ENCODE results near the gene ATF7IP2.
"Not testable (repeated sequence)": the region's sequence is repeated elsewhere in the genome, so short reads cannot be mapped to it uniquely, and the experiment has no call there.

ATF7IP2 gene, protein sequence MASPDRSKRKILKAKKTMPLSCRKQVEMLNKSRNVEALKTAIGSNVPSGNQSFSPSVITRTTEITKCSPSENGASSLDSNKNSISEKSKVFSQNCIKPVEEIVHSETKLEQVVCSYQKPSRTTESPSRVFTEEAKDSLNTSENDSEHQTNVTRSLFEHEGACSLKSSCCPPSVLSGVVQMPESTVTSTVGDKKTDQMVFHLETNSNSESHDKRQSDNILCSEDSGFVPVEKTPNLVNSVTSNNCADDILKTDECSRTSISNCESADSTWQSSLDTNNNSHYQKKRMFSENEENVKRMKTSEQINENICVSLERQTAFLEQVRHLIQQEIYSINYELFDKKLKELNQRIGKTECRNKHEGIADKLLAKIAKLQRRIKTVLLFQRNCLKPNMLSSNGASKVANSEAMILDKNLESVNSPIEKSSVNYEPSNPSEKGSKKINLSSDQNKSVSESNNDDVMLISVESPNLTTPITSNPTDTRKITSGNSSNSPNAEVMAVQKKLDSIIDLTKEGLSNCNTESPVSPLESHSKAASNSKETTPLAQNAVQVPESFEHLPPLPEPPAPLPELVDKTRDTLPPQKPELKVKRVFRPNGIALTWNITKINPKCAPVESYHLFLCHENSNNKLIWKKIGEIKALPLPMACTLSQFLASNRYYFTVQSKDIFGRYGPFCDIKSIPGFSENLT

DNA sequence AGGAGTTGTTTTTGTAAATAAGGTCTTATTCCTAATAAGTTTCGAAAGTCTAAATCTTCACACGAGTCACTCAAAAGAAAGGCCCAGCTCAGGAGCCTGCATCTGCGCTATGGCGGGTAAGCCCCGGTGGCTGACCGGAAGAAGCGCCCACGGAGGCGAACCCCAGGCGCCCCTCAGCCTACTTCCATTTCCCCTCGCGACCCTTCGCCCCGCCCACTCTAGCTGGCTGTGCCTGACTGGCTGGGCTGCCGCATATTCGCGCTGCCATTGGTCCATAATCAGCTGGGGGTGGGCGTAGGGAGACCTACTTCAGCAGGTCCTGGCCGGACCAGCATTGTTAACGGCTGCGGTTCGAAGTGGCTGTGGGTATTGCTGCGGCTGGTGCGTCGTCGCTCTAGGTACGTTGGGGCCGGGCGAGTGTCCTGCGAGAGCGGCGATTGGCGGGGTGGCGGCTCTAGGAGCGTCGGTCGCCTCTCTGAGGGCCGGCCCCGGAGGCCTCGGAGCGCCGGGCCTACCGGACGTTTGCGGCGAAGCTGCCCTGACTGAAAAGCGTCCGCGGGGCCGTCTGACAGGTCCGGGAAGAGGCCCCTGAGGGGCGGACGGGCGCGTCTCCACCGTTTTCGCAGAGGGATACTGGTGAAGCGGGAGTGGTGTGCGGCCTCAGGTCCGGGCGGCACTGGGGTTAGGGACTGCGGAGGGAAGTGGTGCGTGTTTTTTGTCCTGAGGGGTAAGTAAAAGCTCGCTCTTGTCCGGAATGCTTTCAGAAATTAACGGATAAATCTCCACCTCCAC lies at the start of gene ATF7IP2:
Gene ATF7IP2 (plus strand): TSS at position 337 of the 792 bp plus-strand sequence. CDS start 44,560 bp downstream, outside the sequence.
- peak; percentile 91 for DNase-seq

DNA sequence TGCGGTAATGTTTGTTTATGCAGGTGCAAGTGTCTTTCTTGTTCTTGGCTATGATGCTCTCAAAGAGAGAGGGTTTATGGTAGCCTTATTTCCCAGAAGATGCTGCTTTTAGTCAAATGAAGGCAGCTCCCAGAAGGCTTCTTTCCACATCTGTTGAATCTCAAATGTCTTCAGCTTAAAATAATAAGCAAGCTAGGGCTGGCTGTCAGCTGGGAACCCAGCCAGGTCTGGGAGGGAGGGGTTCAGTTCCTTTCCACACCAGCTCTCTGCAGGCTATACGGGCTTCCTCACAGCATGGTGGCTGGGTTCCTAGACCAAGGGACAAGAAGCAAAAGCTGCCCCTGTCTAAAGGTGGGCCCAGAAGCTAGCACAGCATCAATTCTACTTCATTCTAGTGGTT lies 47.4 kb upstream of the ATF7IP2 start:
- no peak for DNase-seq

DNA sequence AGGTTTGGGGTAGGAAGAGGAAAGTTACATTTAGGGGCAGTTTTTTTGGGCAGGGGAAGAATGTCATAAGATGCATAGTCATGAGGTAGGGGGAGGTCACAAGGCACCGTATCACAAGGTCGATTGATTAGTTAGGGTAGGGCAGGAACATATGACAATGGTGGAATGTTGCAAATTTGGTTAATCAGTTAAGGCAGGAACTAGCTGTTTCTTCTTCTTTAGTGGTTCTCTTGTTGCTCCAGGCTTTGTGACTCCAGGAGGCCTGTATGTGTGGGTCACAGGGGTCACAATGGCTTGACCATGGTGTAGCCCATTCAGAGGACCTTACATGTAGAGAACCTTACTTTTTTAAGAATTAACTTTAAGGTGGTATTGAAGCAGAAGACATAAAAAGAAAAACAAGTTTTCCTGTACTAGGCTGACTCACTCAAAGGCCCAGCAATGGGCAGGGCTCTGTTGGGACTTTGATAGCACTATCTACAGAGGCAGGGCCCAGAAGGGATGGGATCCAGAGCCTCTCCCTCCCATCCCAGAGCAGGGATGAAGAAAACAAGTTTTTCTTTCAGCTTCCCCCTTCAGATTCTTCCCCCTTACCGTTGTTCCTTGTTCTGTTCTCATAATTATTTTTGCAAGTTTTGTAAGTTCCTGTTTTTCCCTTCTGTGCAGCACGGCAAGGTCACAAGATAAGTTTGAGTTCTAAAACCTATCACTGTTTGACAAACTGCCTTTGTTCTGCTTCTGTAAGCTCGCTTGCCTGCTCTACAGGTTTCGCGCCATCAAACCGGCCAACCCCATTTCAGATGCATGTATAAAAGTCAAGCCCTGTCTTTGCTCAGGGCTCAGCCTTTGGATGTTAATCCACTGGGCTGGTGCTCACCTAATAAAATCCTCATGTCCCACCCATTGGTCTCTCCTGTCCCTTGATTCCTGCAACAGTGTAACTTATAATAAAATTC lies 45.8 kb upstream of the ATF7IP2 start:
- no peak for DNase-seq

DNA sequence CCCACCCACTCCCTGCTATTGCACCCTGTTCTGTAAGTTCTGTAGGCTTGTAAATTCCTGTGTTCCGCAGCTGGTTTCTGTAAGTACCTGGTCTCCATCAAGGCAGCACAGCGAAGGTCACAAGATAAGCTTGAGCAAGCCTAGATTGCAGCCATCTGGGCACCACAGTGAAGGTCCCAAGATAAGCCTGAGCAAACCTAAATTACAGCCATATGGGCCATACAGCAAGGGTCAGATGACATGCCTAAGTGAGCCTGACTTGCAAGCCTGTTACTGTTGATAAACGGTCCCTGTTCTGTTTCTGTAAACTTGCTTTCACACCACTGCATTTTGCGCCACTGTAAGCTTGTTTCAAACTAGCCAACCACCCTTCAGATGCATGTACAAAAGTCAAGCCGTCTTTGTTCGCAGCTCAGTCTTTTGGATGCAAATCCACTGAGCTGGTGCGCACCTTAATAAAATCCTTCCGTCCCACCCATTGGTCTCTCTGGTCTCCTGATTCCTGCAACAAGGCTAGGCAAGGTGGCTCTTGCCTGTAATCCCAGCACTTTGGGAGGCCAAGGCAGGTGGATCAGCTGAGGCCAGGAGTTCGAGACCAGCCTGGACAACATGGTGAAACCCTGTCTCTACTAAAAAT lies 42.6 kb upstream of the ATF7IP2 start:
- DNase-seq = no peak

DNA sequence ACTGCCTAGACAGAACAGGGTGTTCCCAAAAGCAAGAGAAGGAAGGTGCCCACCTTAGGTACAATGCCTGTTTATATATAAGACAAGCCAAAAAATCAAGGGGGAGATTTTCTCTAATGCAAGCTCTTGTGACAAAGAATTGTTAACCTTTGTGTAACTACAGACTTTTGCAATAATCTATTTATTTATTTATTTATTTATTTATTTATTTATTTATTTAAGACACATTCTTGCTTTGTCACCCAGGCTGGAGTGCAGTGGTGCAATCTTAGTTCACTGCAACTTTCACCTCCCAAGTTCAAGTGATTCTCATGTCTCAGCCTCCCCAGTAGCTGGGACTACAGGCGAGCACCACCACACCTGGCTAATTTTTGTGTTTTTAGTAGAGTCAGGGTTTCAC lies 41.2 kb upstream of the ATF7IP2 start:
- DNase-seq = not testable (repeated sequence)

DNA sequence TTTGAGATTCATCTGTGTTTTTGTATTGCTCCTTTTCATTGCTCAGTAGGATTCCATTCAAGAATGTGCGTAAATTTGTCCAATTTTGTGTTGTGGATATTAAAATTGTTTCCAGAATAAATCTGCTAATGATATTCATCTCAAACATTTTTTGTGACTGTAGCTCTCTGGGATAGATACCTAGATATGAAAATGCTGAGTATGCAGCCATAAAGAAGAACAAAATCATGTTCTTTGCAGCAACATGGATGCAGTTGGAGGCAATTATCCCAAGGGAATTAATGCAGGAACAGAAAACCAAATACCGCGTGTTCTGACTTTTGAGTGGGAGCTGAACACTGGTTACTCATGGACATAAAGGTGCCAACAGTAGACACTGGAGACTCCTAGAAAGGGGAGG lies 40.2 kb upstream of the ATF7IP2 start:
- DNase-seq = no peak

DNA sequence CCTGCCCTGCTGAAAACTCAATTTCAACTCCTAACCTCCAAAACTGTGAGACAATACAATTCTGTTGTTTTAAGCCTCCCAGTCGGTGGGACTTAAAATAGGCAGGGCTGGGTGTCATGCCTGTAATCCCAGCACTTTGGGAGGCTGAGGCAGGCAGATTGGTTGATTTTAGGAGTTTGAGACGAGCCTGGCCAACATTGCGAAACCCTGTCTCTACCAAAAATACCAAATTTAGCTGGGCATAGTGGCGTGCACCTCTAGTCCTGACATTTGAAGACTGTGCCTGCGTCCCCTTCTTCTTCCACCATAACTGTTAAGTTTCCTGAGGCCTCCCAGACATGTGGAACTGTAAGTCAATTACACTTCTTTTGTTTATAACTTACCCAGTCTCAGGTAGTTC lies 36.0 kb upstream of the ATF7IP2 start:
- no peak for DNase-seq

DNA sequence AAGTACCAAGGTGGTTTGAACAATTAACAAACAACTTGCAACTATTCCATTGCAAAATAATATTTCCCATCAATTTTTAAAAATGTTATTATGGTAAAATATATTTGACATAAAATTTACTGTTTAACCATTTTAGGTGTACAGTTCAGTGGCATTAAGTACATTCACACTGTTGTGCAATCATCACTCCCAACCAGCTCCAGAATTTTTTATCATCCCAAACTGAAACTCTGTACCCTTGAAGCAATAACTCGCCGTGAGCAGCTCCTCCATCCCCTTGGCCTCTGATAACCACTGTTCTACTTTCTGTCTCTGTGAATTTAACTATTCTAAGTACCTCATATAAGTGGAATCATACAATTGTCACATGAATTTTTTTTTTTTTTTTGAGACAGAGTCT lies 33.6 kb upstream of the ATF7IP2 start:
- no peak for DNase-seq

DNA sequence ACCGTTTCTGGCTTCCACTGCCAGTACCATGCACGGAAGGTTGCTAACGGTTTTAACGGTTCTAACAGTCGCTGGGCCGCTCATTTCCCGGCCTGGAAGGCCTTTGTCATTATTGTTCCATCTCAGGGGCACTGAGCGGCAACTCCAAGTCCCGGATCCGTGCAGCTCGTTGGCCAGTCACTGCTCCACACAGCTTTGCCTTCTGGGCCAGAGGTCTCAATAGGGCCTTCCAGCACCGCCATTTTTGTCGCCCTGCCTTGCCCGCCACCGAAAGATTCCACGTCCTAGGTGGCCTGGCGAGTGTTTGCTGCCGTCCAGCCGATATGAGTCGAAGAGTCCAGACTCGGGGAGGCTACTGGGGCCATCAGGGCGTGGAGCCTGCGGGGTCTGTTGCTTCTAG lies 30.3 kb upstream of the ATF7IP2 start:
- no peak for DNase-seq

DNA sequence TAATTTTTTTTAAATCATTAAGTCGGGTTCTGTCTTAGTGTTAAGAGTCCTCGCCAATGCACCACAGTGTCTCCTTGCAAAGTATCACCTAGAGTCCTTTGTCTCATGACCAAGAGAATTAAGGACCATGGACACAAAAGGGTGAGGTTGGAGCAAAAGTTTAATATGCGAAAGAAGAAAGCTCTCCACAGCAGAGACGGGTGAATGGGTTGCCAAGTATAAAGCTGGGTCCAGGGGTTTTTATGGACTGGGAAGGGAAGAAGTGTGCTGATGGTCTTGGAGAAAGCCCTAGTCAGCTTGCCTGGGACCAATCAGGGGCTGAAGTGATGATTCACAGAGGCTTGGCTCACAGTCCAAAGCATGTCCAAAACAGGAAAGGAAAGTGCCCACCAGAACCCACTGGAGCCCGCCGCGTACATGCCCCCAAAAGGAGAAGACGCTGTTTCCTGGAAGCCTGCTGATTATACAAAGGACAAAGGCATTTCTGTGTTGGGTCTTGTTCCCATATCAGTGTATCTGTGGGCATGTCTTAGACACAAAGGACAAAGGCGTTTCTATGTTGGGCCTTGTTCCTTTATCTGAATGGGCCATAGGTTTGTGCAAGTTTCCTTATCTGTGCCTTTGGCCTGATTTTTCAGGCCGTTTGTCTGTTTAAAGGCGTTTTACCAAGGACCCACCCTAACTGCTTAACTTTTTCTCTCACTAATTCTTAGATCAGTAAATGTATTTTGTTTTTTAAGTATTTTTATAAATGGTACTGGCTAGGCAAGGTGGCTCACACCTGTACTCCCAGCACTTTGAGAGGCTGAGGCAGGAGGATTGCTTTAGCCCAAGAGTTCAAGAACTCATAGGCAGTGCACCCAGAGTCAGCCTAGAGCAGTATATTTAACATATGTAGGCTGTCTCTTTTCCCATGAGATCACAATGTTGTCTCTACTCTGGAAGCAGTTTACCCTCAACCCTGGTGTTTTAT lies 28.7 kb upstream of the ATF7IP2 start:
- no peak for DNase-seq

DNA sequence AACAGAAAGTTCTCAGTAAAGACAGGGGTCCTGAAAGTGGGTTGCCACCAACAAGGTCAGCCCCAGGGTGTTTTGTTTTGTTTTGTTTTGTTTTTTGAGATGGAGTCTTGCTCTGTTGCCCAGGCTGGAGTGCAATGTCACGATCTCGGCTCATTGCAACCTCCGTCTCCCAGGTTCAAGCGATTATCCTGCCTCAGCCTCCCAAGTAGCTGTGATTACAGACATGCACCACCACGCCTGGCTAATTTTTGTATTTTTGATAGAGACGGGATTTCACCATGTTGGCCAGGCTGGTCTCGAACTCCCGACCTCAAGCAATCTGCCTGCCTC lies 24.1 kb upstream of the ATF7IP2 start:
- not testable (repeated sequence) for DNase-seq

DNA sequence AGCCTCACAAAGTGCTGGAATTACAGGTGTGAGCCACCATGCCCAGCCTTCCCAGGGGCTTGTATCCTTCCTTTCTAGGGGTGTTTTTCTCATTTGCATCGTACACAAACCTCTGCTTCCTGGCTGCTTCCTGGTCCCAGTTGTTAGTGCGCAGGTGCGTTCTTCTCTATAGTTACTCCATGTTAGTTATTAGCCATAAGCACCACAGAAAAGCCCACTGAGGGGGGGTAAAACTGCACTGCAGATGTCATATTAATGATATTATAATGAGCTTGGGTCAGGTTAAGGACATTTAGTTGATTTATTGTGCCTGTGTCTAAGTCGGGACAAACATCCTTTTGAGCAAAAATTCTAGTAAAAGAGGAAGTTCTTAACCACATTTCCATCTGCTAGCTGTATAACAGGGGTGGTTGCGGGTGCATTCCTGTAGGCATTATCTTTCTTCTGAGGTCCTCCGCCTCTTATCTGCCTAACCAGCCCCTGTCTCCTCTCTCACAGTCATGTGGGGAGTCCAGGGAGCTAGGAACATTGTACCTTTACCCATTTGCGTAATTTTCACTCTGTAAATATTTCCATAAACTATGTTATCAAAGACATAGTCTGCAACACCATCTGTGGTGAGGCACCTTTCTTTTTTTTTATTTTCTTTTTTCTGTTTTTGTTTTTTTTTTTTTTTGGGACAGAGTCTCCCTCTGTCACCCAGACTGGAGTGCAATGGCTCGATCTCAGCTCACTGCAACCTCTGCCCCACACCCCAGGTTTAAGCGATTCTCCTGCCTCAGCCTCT lies 23.6 kb upstream of the ATF7IP2 start:
- no peak for DNase-seq

DNA sequence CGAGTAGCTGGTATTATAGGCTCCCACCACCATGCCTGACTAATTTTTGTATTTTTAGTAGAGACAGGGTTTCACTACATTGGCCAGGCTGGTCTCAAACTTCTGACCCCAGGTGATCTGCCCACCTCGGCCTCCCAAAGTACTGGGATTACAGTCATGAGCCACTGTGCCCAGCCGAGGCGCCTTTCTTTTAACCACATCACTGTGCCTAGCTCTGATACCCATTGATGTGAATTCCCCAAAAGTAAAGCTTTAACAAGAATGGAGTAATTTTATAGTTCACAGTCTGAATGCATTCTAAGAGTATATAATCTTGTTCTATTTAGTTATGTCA lies 23.0 kb upstream of the ATF7IP2 start:
- DNase-seq = not testable (repeated sequence)

DNA sequence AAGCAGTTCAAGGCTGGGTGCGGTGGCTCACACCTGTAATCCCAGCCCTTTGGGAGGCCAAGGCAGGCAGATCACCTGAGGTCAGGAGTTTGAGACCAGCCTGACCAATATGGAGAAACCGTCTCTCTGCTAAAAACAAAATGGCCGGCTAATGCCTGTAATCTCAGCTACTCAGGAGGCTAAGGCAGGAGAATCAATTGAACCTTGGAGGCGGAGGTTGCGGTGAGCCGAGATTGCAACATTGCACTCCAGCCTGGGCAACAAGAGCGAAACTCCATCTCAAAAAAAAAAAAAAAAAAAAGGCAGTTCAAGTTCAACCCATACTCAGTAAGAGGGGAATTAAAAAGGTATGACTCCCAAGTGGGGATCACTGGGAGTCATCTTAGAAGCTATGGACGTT lies 19.2 kb upstream of the ATF7IP2 start:
- not testable (repeated sequence) for DNase-seq

DNA sequence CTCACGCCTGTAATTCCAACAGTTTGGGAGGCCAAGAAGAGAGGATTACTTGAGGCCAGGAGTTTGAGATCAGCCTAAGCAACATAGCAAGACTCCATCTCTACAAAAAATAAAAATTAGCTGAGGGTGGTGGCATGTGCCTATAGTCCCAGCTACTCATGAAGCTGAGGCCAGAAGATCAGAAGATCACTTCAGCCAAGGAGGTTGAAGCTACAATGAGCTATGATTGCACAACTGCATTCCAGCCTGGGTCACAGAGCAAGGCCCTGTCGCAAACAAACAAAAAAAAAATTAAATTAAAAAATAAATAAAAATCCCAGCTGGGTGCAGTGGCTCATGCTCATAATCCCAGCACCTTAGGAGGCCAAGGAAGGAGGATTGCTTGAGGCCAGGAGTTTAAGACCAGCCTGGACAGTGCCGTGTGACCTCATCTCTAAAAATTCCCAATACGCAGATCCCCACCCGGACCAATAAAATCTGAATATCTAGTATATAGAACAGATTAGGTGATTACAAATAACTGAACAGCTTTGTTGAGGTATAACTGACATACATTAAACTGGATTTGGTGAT lies 18.2 kb upstream of the ATF7IP2 start:
- DNase-seq = no peak

DNA sequence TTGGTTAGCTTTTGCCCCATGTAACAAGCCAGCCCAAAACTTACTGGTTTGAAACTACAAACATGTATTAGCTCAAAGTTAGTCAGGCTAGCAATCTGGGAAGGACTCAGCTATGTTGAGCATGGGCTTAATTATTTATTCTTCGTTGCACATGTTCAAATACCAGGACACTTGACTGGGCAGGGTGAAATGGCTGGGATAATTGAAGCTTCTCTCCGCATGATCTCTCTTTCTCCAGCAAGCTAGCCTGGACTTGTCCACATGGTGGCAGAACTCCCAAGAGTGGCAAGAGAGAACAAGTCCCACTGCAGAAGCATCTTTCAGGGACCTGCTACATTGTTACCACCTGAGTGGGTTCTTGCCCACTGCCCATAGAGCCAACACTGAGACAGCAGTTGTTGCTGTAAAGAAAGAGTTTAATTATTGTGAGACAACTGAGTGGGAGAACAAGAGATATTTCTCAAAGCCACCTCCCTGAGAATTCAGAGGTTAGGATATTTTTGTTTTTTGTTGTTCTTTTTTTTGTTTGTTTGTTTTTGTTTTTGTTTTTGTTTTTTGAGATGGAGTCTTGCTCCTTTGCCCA lies 16.8 kb upstream of the ATF7IP2 start:
- no peak for DNase-seq

DNA sequence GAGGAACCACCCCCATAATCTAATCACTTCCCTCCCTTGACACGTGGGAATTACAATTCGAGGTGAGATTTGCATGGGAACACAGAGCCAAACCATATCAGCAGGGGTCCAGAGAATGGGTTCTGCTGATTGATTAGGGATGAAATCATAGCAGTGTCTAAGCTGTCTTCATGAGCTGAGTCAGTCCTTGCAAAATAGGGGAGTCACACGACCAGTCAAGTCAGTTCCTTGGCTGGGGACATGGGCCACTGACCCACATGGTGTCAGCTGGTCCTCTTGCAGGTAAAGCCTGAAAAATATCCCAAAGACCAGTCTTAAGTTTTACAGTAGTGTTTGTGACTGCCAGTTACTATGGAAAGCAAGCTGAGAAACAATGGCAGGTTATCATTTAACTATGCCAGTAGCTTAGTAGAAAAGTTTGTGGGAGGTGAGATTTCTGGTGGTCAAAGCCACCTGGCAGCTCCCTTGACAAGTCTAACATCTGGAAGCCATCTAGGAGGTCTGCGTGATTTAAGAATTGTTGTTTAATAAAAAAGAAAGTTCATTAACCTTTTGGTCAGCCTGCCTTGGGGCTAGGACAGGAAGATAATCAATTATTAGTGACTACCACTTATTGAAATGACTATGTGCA lies 15.7 kb upstream of the ATF7IP2 start:
- DNase-seq = no peak

DNA sequence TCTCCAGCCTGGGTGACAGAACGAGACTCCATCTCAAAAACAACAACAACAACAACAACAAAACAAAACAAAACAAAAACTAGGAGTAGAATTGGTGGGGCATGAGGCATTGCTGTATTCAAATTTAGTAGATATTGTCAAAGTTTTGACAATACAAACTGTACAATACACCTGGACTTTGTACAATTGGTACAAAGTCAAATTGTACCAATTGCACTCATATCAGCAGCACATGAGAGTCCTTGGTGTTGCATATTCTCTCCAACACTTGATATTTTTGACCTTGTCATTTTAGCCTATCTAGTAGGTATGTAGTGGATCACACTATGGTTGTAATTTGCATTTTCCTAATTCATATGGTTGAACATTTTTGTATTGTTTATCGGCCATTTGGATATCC lies 14.3 kb upstream of the ATF7IP2 start:
- no peak for DNase-seq

DNA sequence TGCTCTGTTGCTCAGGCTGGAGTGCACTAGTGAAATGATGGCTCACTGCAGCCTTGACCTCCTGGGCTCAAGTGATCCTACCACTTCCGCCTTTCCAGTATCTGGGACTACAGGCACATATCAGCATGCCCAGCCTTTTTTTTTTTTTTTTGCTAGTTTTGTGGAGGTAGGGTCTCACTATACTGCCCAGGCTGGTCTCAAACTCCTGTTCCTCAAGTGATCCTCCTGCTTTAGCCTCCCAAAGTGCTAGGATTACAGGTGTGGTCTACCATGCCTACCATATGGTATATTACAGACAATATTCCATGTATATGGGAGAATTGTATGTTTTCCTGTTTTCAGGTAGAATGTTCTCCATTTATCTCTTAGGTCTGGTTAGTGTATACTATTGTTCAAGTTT lies 12.3 kb upstream of the ATF7IP2 start:
- DNase-seq = no peak

Measured in right forelimb (tissue), 1 donor.